WTC11 (cell line): ENCODE measurements around the gene ELOVL1. TPM values are rescaled to one million over a fixed set of nuclear protein-coding genes. Genes with fewer than 3 reads are reported as not detected.

ENCODE experiments used
- AFF4 ChIP-seq: sonication (generic); formaldehyde crosslinking; IDR thresholded peaks from 2 replicates; pipeline ENCODE4 v1.8.1; 2023; ENCODE audit warnings: mild to moderate bottlenecking, missing genetic modification reagents, borderline replicate concordance
- ATF2 ChIP-seq: sonication (generic); formaldehyde crosslinking; IDR thresholded peaks from 2 replicates; pipeline ENCODE4 v1.8.1; 2022; ENCODE audit warnings: low read depth, missing genetic modification reagents, borderline replicate concordance
- EMX1 ChIP-seq: fragments of 250-450 bp; sonication (Bioruptor Pico); IDR thresholded peaks from 2 replicates; pipeline ENCODE4 v1.8.0; 2021; ENCODE audit warnings: mild to moderate bottlenecking
- ESRRA ChIP-seq: sonication (generic); formaldehyde crosslinking; IDR thresholded peaks from 2 replicates; pipeline ENCODE4 v1.8.1; 2022; ENCODE audit warnings: mild to moderate bottlenecking, missing genetic modification reagents, borderline replicate concordance
- ETV6 ChIP-seq: sonication (generic); formaldehyde crosslinking; IDR thresholded peaks from 2 replicates; pipeline ENCODE4 v1.8.1; 2022; ENCODE audit warnings: mild to moderate bottlenecking, missing genetic modification reagents
- FOXJ3 ChIP-seq: sonication (generic); formaldehyde crosslinking; IDR thresholded peaks from 2 replicates; pipeline ENCODE4 v1.9.0; 2021; ENCODE audit warnings: missing genetic modification reagents, mild to moderate bottlenecking, borderline replicate concordance
- FOXP4 ChIP-seq: sonication (generic); formaldehyde crosslinking; IDR thresholded peaks from 2 replicates; pipeline ENCODE4 v1.8.0; 2022; ENCODE audit warnings: mild to moderate bottlenecking, missing genetic modification reagents
- GABPB1 ChIP-seq: sonication (generic); formaldehyde crosslinking; IDR thresholded peaks from 2 replicates; pipeline ENCODE4 v1.8.1; 2023; ENCODE audit warnings: mild to moderate bottlenecking, missing genetic modification reagents
- GRHL2 ChIP-seq: fragments of 250-450 bp; sonication (Bioruptor Pico); IDR thresholded peaks from 2 replicates; pipeline ENCODE4 v1.8.0; 2022; ENCODE audit warnings: mild to moderate bottlenecking, moderate library complexity; ENCODE audit not compliant: insufficient replicate concordance, severe bottlenecking
- IRF2 ChIP-seq: sonication (generic); formaldehyde crosslinking; IDR thresholded peaks from 2 replicates; pipeline ENCODE4 v1.8.0; 2022; ENCODE audit warnings: low read depth, missing genetic modification reagents, borderline replicate concordance
- MLX ChIP-seq: sonication (generic); formaldehyde crosslinking; IDR thresholded peaks from 2 replicates; pipeline ENCODE4 v1.8.1; 2023; ENCODE audit warnings: mild to moderate bottlenecking, missing genetic modification reagents, moderate library complexity
- MYBL2 ChIP-seq: sonication (generic); formaldehyde crosslinking; IDR thresholded peaks from 2 replicates; pipeline ENCODE4 v1.8.1; 2023; ENCODE audit warnings: mild to moderate bottlenecking, moderate library complexity, missing genetic modification reagents
- NFYB ChIP-seq: sonication (generic); formaldehyde crosslinking; conservative IDR thresholded peaks from 2 replicates; pipeline ENCODE4 v1.8.0; 2022; ENCODE audit warnings: low read depth, missing genetic modification reagents
- NR2C2 ChIP-seq: sonication (generic); formaldehyde crosslinking; IDR thresholded peaks from 2 replicates; pipeline ENCODE4 v1.8.0; 2022; ENCODE audit warnings: mild to moderate bottlenecking, missing genetic modification reagents
- RELA ChIP-seq: sonication (generic); formaldehyde crosslinking; IDR thresholded peaks from 2 replicates; pipeline ENCODE4 v1.8.1; 2022; ENCODE audit warnings: missing genetic modification reagents, mild to moderate bottlenecking, borderline replicate concordance
- SMAD3 ChIP-seq: sonication (generic); formaldehyde crosslinking; IDR thresholded peaks from 2 replicates; pipeline ENCODE4 v1.8.0; 2022; ENCODE audit warnings: missing genetic modification reagents, mild to moderate bottlenecking, borderline replicate concordance
- SOX15 ChIP-seq: fragments of 250-450 bp; sonication (Bioruptor Pico); IDR thresholded peaks from 2 replicates; pipeline ENCODE4 v1.9.0; 2021; ENCODE audit warnings: mild to moderate bottlenecking
- SP1 ChIP-seq: sonication (generic); formaldehyde crosslinking; conservative IDR thresholded peaks from 2 replicates; pipeline ENCODE4 v1.8.1; 2022; ENCODE audit warnings: missing genetic modification reagents
- ZBTB21 ChIP-seq: sonication (generic); formaldehyde crosslinking; IDR thresholded peaks from 2 replicates; pipeline ENCODE4 v1.8.1; 2023; ENCODE audit warnings: mild to moderate bottlenecking, missing genetic modification reagents, borderline replicate concordance
- ZNF232 ChIP-seq: sonication (generic); formaldehyde crosslinking; IDR thresholded peaks from 2 replicates; pipeline ENCODE4 v1.8.0; 2022; ENCODE audit warnings: mild to moderate bottlenecking, missing genetic modification reagents
- total RNA-seq: library from RNA; stranded (reverse); gene quantifications from 3 replicates; pipeline ENCODE4 v1.2.3, GENCODE V29; 2021
- TF ChIP-seq, protein P1 (sequence below): fragments of 250-450 bp; sonication (Bioruptor Pico); conservative IDR thresholded peaks from 2 replicates; pipeline ENCODE4 v1.9.0; 2021; ENCODE audit warnings: mild to moderate bottlenecking
- TF ChIP-seq, protein P2 (sequence below): sonication (generic); formaldehyde crosslinking; IDR thresholded peaks from 2 replicates; pipeline ENCODE4 v1.8.1; 2023; ENCODE audit warnings: mild to moderate bottlenecking, missing genetic modification reagents
- TF ChIP-seq, protein P3 (sequence below): sonication (generic); formaldehyde crosslinking; IDR thresholded peaks from 2 replicates; pipeline ENCODE4 v1.8.0; 2023; ENCODE audit warnings: mild to moderate bottlenecking, missing genetic modification reagents

The ELOVL1 gene
- total RNA-seq, 1 experiment from 2014 or later, result 26.6 TPM

DNA sequence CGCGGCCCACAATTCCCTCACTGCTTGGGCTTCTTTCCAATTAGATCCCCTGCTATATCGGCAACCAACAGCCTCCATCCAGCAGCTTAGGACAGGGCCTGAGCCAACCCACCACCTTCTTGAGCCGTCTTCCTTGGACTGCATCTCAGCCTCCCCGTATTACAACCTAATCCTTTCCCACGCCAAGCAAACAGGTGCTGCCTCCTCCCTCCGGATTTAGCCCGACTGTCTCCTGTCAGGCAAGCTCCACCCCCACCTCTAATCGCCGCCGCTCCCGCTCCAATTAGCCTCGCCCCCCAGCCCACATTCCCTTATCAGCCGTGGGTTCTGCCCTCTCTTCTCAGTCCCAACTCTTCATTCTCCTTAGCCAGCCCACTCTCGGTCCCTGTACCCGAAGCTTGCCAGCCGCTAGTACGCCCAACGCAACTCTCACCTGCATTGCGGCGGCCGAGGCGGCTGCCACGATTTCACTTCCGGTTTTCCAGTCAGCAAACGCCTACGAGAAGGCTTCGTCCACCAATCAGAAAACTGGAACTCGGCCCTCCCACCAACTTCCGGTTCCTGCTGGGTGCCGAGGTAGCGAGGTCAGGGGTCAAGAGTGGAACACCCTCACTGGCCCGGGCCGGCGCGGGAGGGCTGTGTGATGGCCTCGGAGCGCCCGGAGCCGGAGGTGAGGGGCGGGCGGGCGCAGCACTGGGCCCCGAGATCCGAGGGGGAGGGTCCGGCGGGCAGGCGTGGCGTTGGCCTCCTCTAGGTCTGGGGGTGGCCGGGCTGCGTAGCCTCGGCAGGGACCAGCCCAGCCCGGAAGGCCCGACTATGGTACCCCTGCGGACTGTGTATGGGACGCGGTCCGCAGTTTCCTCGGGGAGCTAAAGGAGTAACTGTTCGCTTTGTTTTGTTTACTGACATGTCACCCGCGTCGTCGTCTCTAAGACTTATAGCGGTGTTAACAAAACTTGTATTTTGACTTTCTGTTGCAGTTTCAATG, 21.8 kb upstream of the ELOVL1 start, which contains the start of the genes MED8 and SZT2 (continued):
- TF ChIP-seq GRHL2 (CRISPR knock-in tag), result no peak
- TF ChIP-seq RELA, result no peak
- no peak for TF ChIP-seq FOXP4 (CRISPR knock-in tag)
- TF ChIP-seq AFF4, result no peak
- TF ChIP-seq MYBL2 (CRISPR knock-in tag), result 0 out of 2 replicates have a peak, but pooled peaks have one; percentile 57
- TF ChIP-seq ATF2, result no peak
- TF ChIP-seq, protein P1, sequence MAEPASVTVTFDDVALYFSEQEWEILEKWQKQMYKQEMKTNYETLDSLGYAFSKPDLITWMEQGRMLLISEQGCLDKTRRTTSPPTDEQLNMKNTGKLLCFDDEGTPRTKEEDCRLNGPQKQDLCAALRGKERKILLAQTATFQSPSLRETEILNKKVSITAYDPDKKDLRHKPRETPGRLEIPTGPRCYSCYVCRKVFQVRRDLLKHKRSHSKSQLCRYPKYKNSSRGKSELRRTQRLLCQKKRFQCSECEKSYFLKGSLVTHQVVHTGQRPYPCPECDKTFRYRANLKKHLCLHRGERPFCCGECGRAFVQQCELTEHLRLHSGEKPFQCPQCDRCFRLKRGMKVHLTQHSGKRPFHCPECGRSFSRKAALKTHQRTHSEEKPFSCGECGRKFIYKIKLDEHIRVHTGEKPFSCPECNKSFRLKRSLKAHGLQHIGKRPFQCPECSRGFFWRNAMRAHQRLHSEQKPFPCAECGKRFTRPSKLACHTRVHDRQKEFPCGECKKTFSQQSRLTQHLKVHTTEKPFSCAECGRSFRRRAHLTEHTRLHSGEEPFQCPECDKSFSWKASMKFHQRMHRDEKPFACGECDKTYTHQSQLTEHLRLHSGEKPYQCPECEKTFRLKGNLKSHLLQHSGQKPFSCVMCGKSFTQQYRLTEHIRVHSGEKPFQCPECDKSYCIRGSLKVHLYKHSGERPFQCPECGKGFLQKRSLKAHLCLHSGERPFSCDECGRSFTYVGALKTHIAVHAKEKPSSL (CRISPR knock-in tag), result no peak
- TF ChIP-seq ESRRA, result no peak
- TF ChIP-seq ZBTB21 (CRISPR knock-in tag), result no peak
- TF ChIP-seq, protein P2, sequence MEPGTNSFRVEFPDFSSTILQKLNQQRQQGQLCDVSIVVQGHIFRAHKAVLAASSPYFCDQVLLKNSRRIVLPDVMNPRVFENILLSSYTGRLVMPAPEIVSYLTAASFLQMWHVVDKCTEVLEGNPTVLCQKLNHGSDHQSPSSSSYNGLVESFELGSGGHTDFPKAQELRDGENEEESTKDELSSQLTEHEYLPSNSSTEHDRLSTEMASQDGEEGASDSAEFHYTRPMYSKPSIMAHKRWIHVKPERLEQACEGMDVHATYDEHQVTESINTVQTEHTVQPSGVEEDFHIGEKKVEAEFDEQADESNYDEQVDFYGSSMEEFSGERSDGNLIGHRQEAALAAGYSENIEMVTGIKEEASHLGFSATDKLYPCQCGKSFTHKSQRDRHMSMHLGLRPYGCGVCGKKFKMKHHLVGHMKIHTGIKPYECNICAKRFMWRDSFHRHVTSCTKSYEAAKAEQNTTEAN (CRISPR knock-in tag), result no peak
- peak; percentile 34 for TF ChIP-seq ETV6 (CRISPR knock-in tag)
- no peak for TF ChIP-seq MLX (CRISPR knock-in tag)
- peak; percentile 97 for TF ChIP-seq GABPB1 (CRISPR knock-in tag)
- TF ChIP-seq ZNF232 (CRISPR knock-in tag), result 0 out of 2 replicates have a peak, but pooled peaks have one; percentile 45
- no peak for TF ChIP-seq FOXJ3
- no peak for TF ChIP-seq SOX15 (CRISPR knock-in tag)
- TF ChIP-seq, protein P3, sequence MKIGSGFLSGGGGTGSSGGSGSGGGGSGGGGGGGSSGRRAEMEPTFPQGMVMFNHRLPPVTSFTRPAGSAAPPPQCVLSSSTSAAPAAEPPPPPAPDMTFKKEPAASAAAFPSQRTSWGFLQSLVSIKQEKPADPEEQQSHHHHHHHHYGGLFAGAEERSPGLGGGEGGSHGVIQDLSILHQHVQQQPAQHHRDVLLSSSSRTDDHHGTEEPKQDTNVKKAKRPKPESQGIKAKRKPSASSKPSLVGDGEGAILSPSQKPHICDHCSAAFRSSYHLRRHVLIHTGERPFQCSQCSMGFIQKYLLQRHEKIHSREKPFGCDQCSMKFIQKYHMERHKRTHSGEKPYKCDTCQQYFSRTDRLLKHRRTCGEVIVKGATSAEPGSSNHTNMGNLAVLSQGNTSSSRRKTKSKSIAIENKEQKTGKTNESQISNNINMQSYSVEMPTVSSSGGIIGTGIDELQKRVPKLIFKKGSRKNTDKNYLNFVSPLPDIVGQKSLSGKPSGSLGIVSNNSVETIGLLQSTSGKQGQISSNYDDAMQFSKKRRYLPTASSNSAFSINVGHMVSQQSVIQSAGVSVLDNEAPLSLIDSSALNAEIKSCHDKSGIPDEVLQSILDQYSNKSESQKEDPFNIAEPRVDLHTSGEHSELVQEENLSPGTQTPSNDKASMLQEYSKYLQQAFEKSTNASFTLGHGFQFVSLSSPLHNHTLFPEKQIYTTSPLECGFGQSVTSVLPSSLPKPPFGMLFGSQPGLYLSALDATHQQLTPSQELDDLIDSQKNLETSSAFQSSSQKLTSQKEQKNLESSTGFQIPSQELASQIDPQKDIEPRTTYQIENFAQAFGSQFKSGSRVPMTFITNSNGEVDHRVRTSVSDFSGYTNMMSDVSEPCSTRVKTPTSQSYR (CRISPR knock-in tag), result no peak
- peak; percentile 65 for TF ChIP-seq NFYB
- no peak for TF ChIP-seq IRF2 (CRISPR knock-in tag)
- no peak for TF ChIP-seq SMAD3
- peak; percentile 40; the same call in 1 of the 2 replicates for TF ChIP-seq SP1 (CRISPR knock-in tag)
- peak; percentile 85; the same call in 1 of the 2 replicates for TF ChIP-seq NR2C2 (CRISPR knock-in tag)
- no peak for TF ChIP-seq EMX1 (CRISPR knock-in tag)
